ELF-1 (cell line): Measurements from ENCODE around the gene KRT6C.
"Not testable (repeated sequence)": the region's sequence is repeated elsewhere in the genome, so short reads cannot be mapped to it uniquely, and the experiment has no call there.

Experiments used
- DNase-seq: peaks from one replicate; pipeline ENCODE4 v3.0.0-alpha.2; 2016; ENCODE audit warnings: low read depth, low spot score

KRT6C gene

GRCh38 chr12:52473768-52474167 is at the start of gene KRT6C:
Gene KRT6C (minus strand): TSS chr12:52473805. CDS start chr12:52473737, 68 bp downstream.
- DNase-seq: no peak

GRCh38 chr12:52522346-52523011 is 48.9 kb upstream of the KRT6C start:
- peak; percentile 24 for DNase-seq

- DNase-seq: peak; percentile 76
Measured at GRCh38 chr12:52521568-52522266, 48.1 kb upstream of the KRT6C start.

GRCh38 chr12:52521175-52521567 is 47.6 kb upstream of the KRT6C start:
- peak; percentile 17 for DNase-seq

- DNase-seq: no peak
Measured at GRCh38 chr12:52519826-52520662, 46.4 kb upstream of the KRT6C start, which contains the start of gene KRT5. Gene KRT5 (minus strand): TSS chr12:52520394. CDS start chr12:52520296, 98 bp downstream.

- DNase-seq: no peak
Measured at GRCh38 chr12:52519387-52519703, 45.7 kb upstream of the KRT6C start.

GRCh38 chr12:52518574-52519386 is 45.2 kb upstream of the KRT6C start:
- no peak for DNase-seq

GRCh38 chr12:52517888-52518287 is 44.3 kb upstream of the KRT6C start:
- DNase-seq: no peak

- no peak for DNase-seq
Measured at GRCh38 chr12:52517005-52517835, 43.6 kb upstream of the KRT6C start.

- no peak for DNase-seq
Measured at GRCh38 chr12:52515927-52516831, 42.6 kb upstream of the KRT6C start.

- no peak for DNase-seq
Measured at GRCh38 chr12:52515319-52515646, 41.7 kb upstream of the KRT6C start.

- DNase-seq: no peak
Measured at GRCh38 chr12:52514471-52515318, 41.1 kb upstream of the KRT6C start.

GRCh38 chr12:52513736-52514135 is 40.1 kb upstream of the KRT6C start:
- no peak for DNase-seq

GRCh38 chr12:52508211-52508610 is 34.6 kb upstream of the KRT6C start:
- no peak for DNase-seq

GRCh38 chr12:52506858-52507715 is 33.5 kb upstream of the KRT6C start:
- peak; percentile 65 for DNase-seq

- DNase-seq: no peak
Measured at GRCh38 chr12:52502877-52503276, 29.3 kb upstream of the KRT6C start.

GRCh38 chr12:52501490-52501889 is 27.9 kb upstream of the KRT6C start:
- no peak for DNase-seq

- not testable (repeated sequence) for DNase-seq
Measured at GRCh38 chr12:52500574-52500973, 27.0 kb upstream of the KRT6C start.
